NCI-H774 (cell line): ENCODE measurements around the gene GNRH2.
"Not testable (repeated sequence)": the region's sequence is repeated elsewhere in the genome, so short reads cannot be mapped to it uniquely, and the experiment has no call there.

Experiments used
- DNase-seq: peaks from one replicate; lab custom pipeline; 2025; lab: John Stamatoyannopoulos, UW

The GNRH2 gene

GRCh38 chr20:3042625-3043024 is 797 bp upstream of the GNRH2 start:
- DNase-seq: peak; percentile 16

DNA sequence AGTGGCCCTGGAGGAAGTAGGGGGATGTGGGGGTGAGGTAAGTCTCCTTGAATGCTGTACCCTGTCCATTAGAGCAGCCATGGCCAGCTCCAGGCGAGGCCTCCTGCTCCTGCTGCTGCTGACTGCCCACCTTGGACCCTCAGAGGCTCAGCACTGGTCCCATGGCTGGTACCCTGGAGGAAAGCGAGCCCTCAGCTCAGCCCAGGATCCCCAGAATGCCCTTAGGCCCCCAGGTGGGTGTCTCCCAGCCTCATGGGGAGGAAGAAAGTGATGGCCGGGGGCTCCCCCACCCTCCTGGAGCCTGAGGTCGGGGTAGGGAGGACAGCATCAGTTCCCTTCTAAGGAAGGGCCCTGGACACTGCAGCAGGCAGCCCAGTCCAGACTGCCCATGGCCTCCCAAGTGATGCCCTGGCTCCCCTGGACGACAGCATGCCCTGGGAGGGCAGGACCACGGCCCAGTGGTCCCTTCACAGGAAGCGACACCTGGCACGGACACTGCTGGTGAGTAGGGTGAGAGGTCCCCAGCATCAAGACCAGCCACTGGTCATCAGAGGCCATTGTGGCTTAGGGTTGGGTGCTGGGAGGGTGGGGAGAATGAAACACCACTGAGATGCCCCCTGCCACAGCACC is 1.0 kb downstream of the GNRH2 start:
- DNase-seq: no peak

DNA sequence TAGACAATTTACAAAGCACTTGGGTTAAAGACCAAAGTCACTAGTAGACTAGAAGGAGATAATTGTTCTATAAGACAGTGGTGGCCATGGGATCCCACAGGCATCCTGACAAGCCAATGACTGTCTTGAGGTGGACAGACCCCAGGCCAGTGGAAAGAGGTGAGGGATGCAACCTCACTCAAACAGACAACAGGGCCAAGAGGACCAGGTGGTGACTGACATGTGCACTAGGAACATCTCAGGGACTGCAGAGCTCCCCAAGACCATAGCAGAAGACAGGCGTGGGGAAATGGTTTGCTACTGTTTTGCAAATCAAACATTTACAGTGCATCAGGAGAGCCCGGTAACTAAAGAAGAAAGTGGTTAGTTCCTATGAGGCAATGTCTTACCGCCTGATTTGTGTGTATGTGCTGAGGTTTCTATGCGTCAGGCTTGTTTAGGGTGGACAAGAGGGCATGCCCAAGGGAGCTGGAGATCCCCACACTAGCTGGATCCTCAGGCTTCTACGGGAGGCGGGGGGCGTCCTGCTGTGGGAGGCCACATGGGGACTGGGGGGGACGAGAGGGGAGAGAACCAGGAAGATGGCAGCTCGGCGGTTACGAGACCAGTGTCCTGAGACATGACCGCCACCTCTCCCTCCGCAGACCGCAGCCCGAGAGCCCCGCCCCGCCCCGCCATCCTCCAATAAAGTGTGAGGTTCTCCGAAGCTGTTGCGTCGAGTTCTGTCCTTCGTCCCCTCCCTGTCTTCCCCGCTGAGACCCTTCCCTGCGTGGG is 1.8 kb downstream of the GNRH2 start:
- DNase-seq: no peak

DNA sequence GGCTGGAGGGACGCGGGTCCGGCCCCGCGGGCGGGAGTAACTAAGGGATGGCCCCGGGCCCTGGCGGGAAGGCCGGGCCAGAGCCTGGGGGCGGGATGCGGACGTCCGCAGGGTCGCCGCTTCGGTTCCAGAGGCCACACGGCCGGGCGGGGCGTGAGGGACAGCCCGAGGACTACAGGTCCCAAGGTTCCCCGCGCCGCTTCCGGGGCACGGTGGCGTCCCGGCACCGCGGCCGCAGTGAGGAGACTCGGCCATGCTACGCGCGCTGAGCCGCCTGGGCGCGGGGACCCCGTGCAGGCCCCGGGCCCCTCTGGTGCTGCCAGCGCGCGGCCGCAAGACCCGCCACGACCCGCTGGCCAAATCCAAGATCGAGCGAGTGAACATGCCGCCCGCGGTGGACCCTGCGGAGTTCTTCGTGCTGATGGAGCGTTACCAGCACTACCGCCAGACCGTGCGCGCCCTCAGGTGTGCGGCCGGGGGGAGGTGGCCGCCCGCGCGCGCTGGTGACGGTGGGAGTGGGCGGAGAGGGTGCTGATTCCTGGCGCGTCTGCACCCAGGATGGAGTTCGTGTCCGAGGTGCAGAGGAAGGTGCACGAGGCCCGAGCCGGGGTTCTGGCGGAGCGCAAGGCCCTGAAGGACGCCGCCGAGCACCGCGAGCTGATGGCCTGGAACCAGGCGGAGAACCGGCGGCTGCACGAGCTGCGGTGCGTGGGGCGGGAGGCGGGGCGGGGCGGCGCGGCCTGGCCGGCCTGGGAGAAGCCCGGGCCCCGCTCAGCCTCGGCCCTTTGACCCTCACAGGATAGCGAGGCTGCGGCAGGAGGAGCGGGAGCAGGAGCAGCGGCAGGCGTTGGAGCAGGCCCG is 2.6 kb downstream of the GNRH2 start, which contains the start of gene MRPS26:
Gene MRPS26, plus strand, starts transcription at position 237 of the 861 bp plus-strand sequence. Its CDS starts 17 bp downstream, at position 254.
- peak; percentile 90 for DNase-seq

DNA sequence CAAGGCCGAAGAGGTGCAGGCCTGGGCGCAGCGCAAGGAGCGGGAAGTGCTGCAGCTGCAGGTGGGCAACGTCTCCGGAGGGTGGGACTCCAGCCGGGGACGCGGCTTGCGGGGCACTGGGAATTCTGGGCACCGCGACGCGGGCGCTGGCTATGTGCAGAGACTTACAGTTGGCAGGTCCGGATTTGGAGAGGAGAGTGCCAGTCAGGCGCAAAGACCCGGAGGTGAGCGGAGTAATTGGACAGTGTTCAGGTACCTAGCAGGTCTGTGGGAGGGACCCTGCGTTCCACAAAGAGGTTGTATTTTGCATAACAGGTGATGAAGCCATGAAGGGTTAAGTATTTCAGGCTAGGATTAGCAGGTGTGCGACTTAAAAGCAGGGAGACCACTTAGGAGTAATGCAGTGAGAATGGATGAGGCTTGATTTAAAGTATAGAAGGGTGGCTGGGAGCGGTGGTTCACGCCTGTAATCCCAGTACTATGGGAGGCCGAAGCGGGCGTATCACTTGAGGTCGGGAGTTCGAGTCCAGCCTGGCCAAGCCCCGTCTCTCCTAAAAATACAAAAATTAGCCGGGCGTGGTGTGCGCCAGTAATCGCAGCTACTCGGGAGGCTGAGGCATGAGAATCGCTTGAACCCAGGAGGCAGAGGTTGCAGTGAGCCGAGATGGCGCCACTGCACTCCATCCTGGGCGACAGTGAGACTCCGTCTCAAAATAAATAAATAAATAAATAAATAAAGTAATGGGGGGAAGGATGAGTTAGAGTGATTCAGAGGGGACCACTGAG is 3.4 kb downstream of the GNRH2 start:
- peak; percentile 36 for DNase-seq

DNA sequence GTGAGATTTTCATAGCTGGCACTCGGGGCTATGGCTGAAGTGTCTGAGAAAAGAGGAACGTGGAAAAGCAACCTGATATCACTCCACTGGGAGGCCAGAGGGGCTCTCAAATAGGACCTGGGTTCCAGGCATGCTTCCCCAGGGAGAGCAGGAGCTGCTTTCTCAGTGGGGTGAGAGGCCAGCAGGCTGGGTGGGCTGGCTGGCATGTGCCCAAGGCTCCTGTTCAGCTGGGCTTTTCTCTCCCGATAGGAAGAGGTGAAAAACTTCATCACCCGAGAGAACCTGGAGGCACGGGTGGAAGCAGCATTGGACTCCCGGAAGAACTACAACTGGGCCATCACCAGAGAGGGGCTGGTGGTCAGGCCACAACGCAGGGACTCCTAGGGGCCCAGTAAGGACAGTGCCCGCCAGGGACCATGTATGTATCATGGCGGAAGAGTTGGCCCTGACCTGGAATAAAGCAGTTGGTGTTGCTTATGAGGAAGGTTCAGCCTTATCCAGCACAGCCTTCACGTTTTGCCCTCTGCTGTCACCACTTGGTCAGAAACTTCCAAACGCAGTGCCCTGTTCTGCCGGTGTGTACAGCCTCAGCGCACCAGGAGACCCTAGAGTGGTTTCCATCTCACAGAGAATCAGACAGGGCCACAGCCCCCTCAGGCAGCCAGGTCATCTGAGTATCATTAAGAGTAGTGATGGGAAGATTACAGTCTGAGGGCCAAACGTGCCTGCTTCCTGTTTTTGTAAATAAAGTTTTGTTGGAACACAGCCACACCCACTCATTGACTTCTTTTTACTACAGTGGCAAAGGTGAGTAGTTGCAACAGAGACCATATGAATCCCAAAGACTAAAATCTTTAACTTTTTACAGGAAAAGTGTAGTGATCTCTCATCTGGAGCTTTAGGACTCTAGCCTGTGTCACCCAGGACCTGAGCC is 4.3 kb downstream of the GNRH2 start:
- no peak for DNase-seq

- no peak for DNase-seq
Measured at GRCh38 chr20:3051385-3052019, 8.1 kb downstream of the GNRH2 start.

- DNase-seq: no peak
Measured at GRCh38 chr20:3059489-3059888, 16.1 kb downstream of the GNRH2 start.

- not testable (repeated sequence) for DNase-seq
Measured at GRCh38 chr20:3064119-3064518, 20.7 kb downstream of the GNRH2 start.

- no peak for DNase-seq
Measured at GRCh38 chr20:3067139-3068014, 24.0 kb downstream of the GNRH2 start.

GRCh38 chr20:3068075-3068474 is 24.7 kb downstream of the GNRH2 start:
- DNase-seq: no peak

DNA sequence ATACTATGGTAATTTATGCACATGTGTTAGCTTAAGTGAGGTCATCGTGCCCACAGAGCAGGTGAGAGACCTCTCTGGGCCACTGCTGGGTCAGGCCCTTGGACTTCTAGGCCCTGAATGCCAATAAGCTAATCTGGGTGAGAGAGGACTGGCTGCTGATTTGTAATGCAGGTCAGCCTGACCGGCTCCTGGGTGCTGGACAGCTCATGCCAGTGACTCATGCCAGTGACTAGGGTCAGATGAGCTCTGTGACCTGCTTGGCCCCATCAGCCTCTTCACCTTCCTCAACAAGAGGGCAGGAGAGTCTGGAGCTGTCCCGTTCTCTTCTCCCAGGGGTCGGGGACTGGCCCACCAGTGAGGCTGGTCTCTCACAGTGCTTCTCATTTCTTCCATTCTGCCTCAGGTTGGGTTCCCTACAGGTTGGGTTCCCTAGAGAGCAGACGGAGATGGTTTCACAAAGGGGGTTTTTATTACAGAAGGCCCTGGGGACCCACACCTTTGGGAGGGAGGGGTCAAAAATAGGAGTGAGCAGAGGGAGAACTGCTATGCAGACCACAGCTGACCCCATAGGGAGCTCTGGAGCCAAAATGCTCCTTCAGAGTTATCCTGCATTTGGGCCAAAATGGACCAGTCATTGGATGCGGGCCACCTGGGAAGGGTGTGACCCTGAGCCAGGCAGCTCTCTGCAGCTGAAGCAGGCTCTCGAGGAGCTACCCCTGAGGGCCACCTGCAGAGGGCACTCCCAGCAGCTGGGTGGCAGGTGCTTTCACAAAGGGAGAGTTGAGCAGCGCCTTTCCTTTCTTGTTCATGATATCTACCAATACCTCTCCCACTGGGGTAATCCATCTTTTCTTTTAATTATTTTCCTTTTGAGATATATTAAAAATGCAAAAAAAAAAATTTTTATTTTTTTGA is 25.8 kb downstream of the GNRH2 start:
- DNase-seq: peak; percentile 28

- no peak for DNase-seq
Measured at GRCh38 chr20:3070725-3071124, 27.3 kb downstream of the GNRH2 start.

GRCh38 chr20:3071266-3071609 is 27.8 kb downstream of the GNRH2 start:
- DNase-seq: no peak

GRCh38 chr20:3071610-3072529 is 28.4 kb downstream of the GNRH2 start, which contains the start of gene OXT:
Gene OXT (plus strand): TSS chr20:3071620. CDS start chr20:3071656, 36 bp downstream.
- no peak for DNase-seq

GRCh38 chr20:3072530-3073250 is 29.3 kb downstream of the GNRH2 start:
- DNase-seq: no peak
